Karpas-422 (cell line): Measurements from ENCODE around the gene B4GALT3. TPM values are rescaled to one million over a fixed set of nuclear protein-coding genes. Genes with fewer than 3 reads are reported as not detected.
A peak's percentile ranks its signal among the peaks of the same experiment; 100 is the strongest.

Experiments used
- DNase-seq: peaks from one replicate; pipeline ENCODE4 v3.0.0-alpha.2; 2015
- H2AFZ ChIP-seq: fragments of 200-600 bp; sonication (generic); 2 replicates; pipeline ENCODE4 v1.6.1; 2014; ENCODE audit warnings: antibody characterized with exemption, low read length, mixed read lengths
- H3K27ac ChIP-seq: fragments of 200-600 bp; sonication (generic); 2 replicates; pipeline ENCODE4 v1.5.1; 2014; ENCODE audit warnings: mild to moderate bottlenecking, low read length, moderate library complexity
- H3K27me3 ChIP-seq: fragments of 200-600 bp; sonication (generic); 2 replicates; pipeline ENCODE4 v1.6.1; 2014; ENCODE audit warnings: low read length, mixed read lengths
- H3K36me3 ChIP-seq: fragments of 200-600 bp; sonication (generic); 2 replicates; pipeline ENCODE4 v1.6.1; 2014; ENCODE audit warnings: low read length, mixed read lengths; ENCODE audit not compliant: insufficient read depth
- H3K4me1 ChIP-seq: fragments of 200-600 bp; sonication (generic); 2 replicates; pipeline ENCODE4 v1.6.1; 2014; ENCODE audit warnings: mild to moderate bottlenecking, low read length, mixed read lengths
- H3K4me2 ChIP-seq: fragments of 200-600 bp; sonication (generic); 2 replicates; pipeline ENCODE4 v1.6.1; 2014; ENCODE audit warnings: low read length, low read depth, mild to moderate bottlenecking; ENCODE audit not compliant: poor library complexity, severe bottlenecking
- H3K4me3 ChIP-seq: fragments of 200-600 bp; sonication (generic); 2 replicates; pipeline ENCODE4 v1.5.1; 2014; ENCODE audit warnings: mild to moderate bottlenecking, antibody characterized with exemption, low read length, mixed read lengths
- H3K79me2 ChIP-seq: fragments of 200-600 bp; sonication (generic); 2 replicates; pipeline ENCODE4 v1.6.1; 2014; ENCODE audit warnings: mild to moderate bottlenecking, low read length, mixed read lengths
- H3K9ac ChIP-seq: fragments of 200-600 bp; sonication (generic); 2 replicates; pipeline ENCODE4 v1.6.0; 2014; ENCODE audit warnings: low read length
- H3K9me2 ChIP-seq: fragments of 200-600 bp; sonication (generic), shearing (Covaris generic); replicated peaks from 2 replicates; pipeline ENCODE4 v1.6.0; 2014; ENCODE audit warnings: mild to moderate bottlenecking, low read length, moderate library complexity; ENCODE audit not compliant: insufficient read depth
- H3K9me3 ChIP-seq: fragments of 300-700, 200-600 bp; sonication (generic); 2 replicates; pipeline ENCODE4 v1.6.1; 2014; ENCODE audit warnings: low read length, mixed read lengths
- H4K20me1 ChIP-seq: fragments of 200-600 bp; sonication (generic); 2 replicates; pipeline ENCODE4 v1.6.1; 2014; ENCODE audit warnings: mild to moderate bottlenecking, antibody characterized with exemption, low read length, low read depth; ENCODE audit not compliant: insufficient read depth
- total RNA-seq: library from RNA; depleted of rRNA; stranded (reverse); fragments of >200 nt; shearing (Covaris generic); gene quantifications from 2 replicates; pipeline ENCODE4 v1.2.3, GENCODE V29; 2014; ENCODE audit warnings: low replicate concordance

The B4GALT3 gene
- total RNA-seq, 1 experiment from 2014 or later: 54.7 TPM

- H3K27me3 ChIP-seq: no peaks in the 10 kb centered on the region
- no peaks in the 10 kb centered on the region for H3K36me3 ChIP-seq
- DNase-seq: no peak
- no peak overlapping the region for H3K4me2 ChIP-seq
- no peaks in the 10 kb centered on the region for H3K9me2 ChIP-seq
- H4K20me1 ChIP-seq: no peaks in the 10 kb centered on the region
- H3K4me1 ChIP-seq: no peaks in the 10 kb centered on the region; the same call in 1 of the 2 replicates
- no peak overlapping the region for H2AFZ ChIP-seq
- no peak overlapping the region for H3K4me3 ChIP-seq
- no peak overlapping the region for H3K27ac ChIP-seq
- no peaks in the 10 kb centered on the region for H3K9me3 ChIP-seq
- no peaks in the 10 kb centered on the region for H3K79me2 ChIP-seq
- H3K9ac ChIP-seq: no peak overlapping the region
Observed at GRCh38 chr1:161140755-161141400, 36.4 kb downstream of the B4GALT3 start.

- no peak overlapping the region for H3K27ac ChIP-seq
- no peaks in the 10 kb centered on the region for H3K36me3 ChIP-seq
- no peak overlapping the region for H3K4me2 ChIP-seq
- H3K9ac ChIP-seq: no peak overlapping the region
- H3K9me2 ChIP-seq: no peaks in the 10 kb centered on the region
- no peak overlapping the region for H3K4me3 ChIP-seq
- no peaks in the 10 kb centered on the region for H3K9me3 ChIP-seq
- no peak overlapping the region for H2AFZ ChIP-seq
- no peaks in the 10 kb centered on the region for H4K20me1 ChIP-seq
- no peaks in the 10 kb centered on the region for H3K27me3 ChIP-seq
- peak; percentile 59 for DNase-seq
- H3K79me2 ChIP-seq: 0 out of 2 replicates have a peak, but pooled peaks cover 3% of the 10 kb centered on the region
- H3K4me1 ChIP-seq: no peaks in the 10 kb centered on the region; the same call in 1 of the 2 replicates
Observed at GRCh38 chr1:161139766-161140165, 37.5 kb downstream of the B4GALT3 start.

GRCh38 chr1:161138431-161138830 lies 38.9 kb downstream of the B4GALT3 start:
- H3K36me3 ChIP-seq: no peaks in the 10 kb centered on the region
- H3K9me3 ChIP-seq: no peaks in the 10 kb centered on the region
- no peak overlapping the region for H3K4me2 ChIP-seq
- H3K4me1 ChIP-seq: peaks cover 6% of the 10 kb centered on the region
- H3K27ac ChIP-seq: no peak overlapping the region
- H3K9me2 ChIP-seq: no peaks in the 10 kb centered on the region
- H3K79me2 ChIP-seq: peaks cover 12% of the 10 kb centered on the region
- H4K20me1 ChIP-seq: no peaks in the 10 kb centered on the region
- no peak overlapping the region for H3K9ac ChIP-seq
- no peak overlapping the region for H3K4me3 ChIP-seq
- no peak for DNase-seq
- no peak overlapping the region for H2AFZ ChIP-seq
- no peaks in the 10 kb centered on the region for H3K27me3 ChIP-seq

DNA sequence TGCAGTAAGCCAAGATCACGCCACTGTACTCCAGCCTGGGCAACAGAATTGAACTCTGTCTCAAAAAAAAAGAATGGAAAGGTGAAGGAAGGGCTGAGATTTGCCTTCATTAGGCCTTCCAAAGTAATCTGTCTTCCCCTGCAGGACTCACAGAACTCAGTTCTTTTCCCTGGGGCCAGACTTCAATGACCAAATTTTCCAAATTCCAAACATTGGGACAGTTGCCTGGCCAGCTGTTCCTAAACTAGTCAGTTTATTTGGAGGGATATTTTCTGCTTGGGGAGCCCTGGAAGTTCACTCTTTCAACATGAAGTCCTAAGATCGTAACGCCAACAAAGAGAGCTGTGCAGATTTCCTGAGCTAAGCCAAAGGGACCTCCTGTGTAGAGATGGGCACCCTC lies 39.4 kb downstream of the B4GALT3 start:
- DNase-seq: no peak
- Histone ChIP-seq H2AFZ (no peak overlapping the region), H3K9me2 (no peaks in the 10 kb centered on the region), H3K27me3 (no peaks in the 10 kb centered on the region), H3K4me2 (no peak overlapping the region), H3K9me3 (no peaks in the 10 kb centered on the region), H4K20me1 (no peaks in the 10 kb centered on the region), H3K4me1 (peaks cover 10% of the 10 kb centered on the region), H3K36me3 (no peaks in the 10 kb centered on the region), H3K27ac (no peak overlapping the region), H3K4me3 (no peak overlapping the region), H3K79me2 (peaks cover 18% of the 10 kb centered on the region), H3K9ac (no peak overlapping the region)

- peaks cover 8% of the 10 kb centered on the region for H3K36me3 ChIP-seq
- peak overlapping the region; percentile 90 for H3K4me3 ChIP-seq
- peak overlapping the region; percentile 72 for H3K27ac ChIP-seq
- H3K9me3 ChIP-seq: no peaks in the 10 kb centered on the region
- H4K20me1 ChIP-seq: no peaks in the 10 kb centered on the region
- H3K27me3 ChIP-seq: no peaks in the 10 kb centered on the region
- DNase-seq: no peak
- H3K9ac ChIP-seq: peak overlapping the region; percentile 87
- peaks cover 59% of the 10 kb centered on the region for H3K79me2 ChIP-seq
- no peaks in the 10 kb centered on the region for H3K9me2 ChIP-seq
- peak overlapping the region; percentile 89 for H3K4me2 ChIP-seq
- peak overlapping the region; percentile 80 for H2AFZ ChIP-seq
- peaks cover 30% of the 10 kb centered on the region for H3K4me1 ChIP-seq
Observed at GRCh38 chr1:161133220-161133740, 44.0 kb downstream of the B4GALT3 start.

- Histone ChIP-seq H3K36me3 (peaks cover 13% of the 10 kb centered on the region), H3K9me3 (no peaks in the 10 kb centered on the region), H3K27ac (peak within 1 kb of the TSS; percentile 72), H3K4me1 (peaks cover 30% of the 10 kb centered on the region), H3K4me3 (peak within 1 kb of the TSS; percentile 90), H3K27me3 (no peaks in the 10 kb centered on the region), H3K9ac (peak within 1 kb of the TSS; percentile 87), H3K4me2 (peak within 1 kb of the TSS; percentile 89), H3K9me2 (no peaks in the 10 kb centered on the region), H2AFZ (peak within 1 kb of the TSS; percentile 80), H4K20me1 (no peaks in the 10 kb centered on the region), H3K79me2 (peaks cover 65% of the 10 kb centered on the region)
- peak; percentile 96 for DNase-seq
Observed at GRCh38 chr1:161132410-161133219, 44.7 kb downstream of the B4GALT3 start, which contains the start of gene DEDD. Gene DEDD (minus strand): TSS chr1:161132667. CDS start chr1:161124462, 8,205 bp downstream.

DNA sequence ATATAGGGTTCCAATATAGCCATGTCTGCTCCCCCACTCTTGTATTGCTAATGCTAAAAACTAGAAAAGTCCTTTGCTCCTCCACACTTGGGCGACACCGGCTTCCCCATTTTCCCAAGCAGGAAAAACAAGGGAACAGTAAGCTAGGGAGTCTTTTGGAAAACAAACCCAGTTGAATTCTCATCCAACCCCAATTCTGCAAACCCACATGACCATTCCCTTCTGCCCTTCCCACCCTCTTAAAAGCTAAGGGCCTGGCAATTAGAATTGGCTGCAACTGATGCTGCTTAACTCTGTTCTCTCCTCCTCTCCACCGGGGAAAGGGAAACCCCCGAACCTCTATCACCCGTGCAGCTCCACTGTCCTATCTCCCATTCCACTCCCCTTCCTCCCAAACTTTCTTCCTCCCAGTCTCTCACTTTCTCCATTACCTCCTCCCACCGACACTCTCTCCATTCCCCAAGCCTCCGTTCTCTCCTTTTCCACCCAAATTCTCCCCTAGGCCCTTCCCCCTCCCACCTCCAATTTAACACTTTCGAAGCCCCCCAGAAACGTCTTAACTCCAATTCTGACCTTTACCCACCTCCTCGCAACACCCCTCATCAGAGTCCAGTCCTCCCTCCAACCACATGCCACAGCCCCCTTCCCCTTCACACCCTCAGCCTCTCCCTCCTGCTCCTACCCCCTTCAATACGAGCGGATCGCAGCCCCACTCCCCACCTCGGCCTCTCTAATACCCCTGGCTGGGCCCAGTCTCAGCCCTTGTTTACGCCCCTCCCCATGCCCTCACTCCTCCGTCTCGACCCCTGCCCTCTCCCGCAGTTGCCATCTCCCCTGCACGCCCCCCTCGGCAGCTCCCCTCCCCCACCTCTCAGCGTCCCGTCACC lies 45.5 kb downstream of the B4GALT3 start:
- Histone ChIP-seq H3K36me3 (peaks cover 21% of the 10 kb centered on the region), H3K9ac (peak overlapping the region; percentile 87), H3K27ac (peak overlapping the region; percentile 72), H4K20me1 (no peaks in the 10 kb centered on the region), H3K4me3 (peak overlapping the region; percentile 90), H3K79me2 (peaks cover 72% of the 10 kb centered on the region), H3K27me3 (no peaks in the 10 kb centered on the region), H2AFZ (no peak overlapping the region), H3K9me3 (no peaks in the 10 kb centered on the region), H3K4me2 (peak overlapping the region; percentile 89), H3K4me1 (peaks cover 34% of the 10 kb centered on the region), H3K9me2 (no peaks in the 10 kb centered on the region)
- peak; percentile 61 for DNase-seq
